Breast epithelium (tissue), 4 donors: ENCODE results near the gene SLC6A8. TPM values are rescaled to one million over a fixed set of nuclear protein-coding genes. Genes with fewer than 3 reads are reported as not detected.

Experiments
- DNase-seq, 2 donors: peaks; one replicate each; pipeline ENCODE4 v3.0.0-alpha.2; 2019; ENCODE audit warnings: low spot score in 2 of 2
- H3K27ac ChIP-seq, 2 donors: fragments of 200-600 bp; sonication (generic) in 1 of 2; one replicate each; pipeline ENCODE4 v1.5.1; 2016 to 2019; ENCODE audit warnings: mild to moderate bottlenecking in 1 of 2
- H3K27me3 ChIP-seq, 2 donors: fragments of 200-600 bp; sonication (generic) in 1 of 2; one replicate each; pipeline versions ENCODE4 v1.5.1 to v1.6.0; 2017 to 2019; ENCODE audit warnings: control low read depth in 1 of 2, mild to moderate bottlenecking in 1 of 2
- H3K36me3 ChIP-seq: fragments of 200-600 bp; one replicate; pipeline ENCODE4 v1.5.1; 2019
- H3K4me1 ChIP-seq, 2 donors: fragments of 200-600 bp; sonication (generic); one replicate each; pipeline ENCODE4 v1.5.1; 2016 to 2019; ENCODE audit warnings: control low read depth in 1 of 2
- H3K4me3 ChIP-seq, 3 donors: fragments of 200-600 bp; sonication (generic); 1 replicate in 2 of 3; 2 replicates in 1 of 3; pipeline ENCODE4 v1.5.1; 2016 to 2019; ENCODE audit warnings: mild to moderate bottlenecking in 3 of 3, moderate library complexity in 2 of 3
- H3K9me3 ChIP-seq, 2 donors: fragments of 200-600 bp; sonication (generic) in 1 of 2; one replicate each; pipeline ENCODE4 v1.5.1; 2016 to 2019; ENCODE audit warnings: control low read depth in 1 of 2
- CTCF ChIP-seq, 3 donors: fragments of 450-650 bp; IDR thresholded peaks; one replicate each; pipeline ENCODE4 v1.5.1; 2016 to 2017; ENCODE audit warnings: antibody characterized with exemption in 3 of 3, mild to moderate bottlenecking in 3 of 3, moderate library complexity in 3 of 3
- POLR2A ChIP-seq: fragments of 450-650 bp; IDR thresholded peaks from one replicate; pipeline ENCODE4 v1.6.1; 2016; ENCODE audit warnings: antibody characterized with exemption, mild to moderate bottlenecking, moderate library complexity
- POLR2AphosphoS5 ChIP-seq, 3 donors: sonication (generic); formaldehyde crosslinking; IDR thresholded peaks; one replicate each; pipeline ENCODE4 v1.6.1; 2017; ENCODE audit warnings: antibody characterized with exemption in 3 of 3
- intact Hi-C: fragments of 100-400 bp; cut with DNase I; formaldehyde crosslinking; loops from one replicate; pipeline ENCODE4 v1.15.1; 2023; ENCODE audit warnings: low total_unique reads
- total RNA-seq, 3 donors: library from RNA; depleted of rRNA; stranded (reverse); fragments of >200 nt; gene quantifications; one replicate each; pipeline ENCODE4 v1.1.0, GENCODE V29; 2016

Gene SLC6A8
- total RNA-seq = 10 to 100 TPM in 2 of 3 donors, 1 to 10 TPM in 1; 7.6 to 40.8 (median 18.4) TPM

- TF ChIP-seq POLR2AphosphoS5 (IDR thresholded peaks at IDR 0.05) (no peak), CTCF (IDR thresholded peaks at IDR 0.05) (no peak), POLR2A (no peak)
Observed at GRCh38 chrX:153687121-153688039, at the start of gene SLC6A8. SLC6A8 (plus strand) TSS chrX:153687926; CDS start chrX:153688575, 649 bp downstream.

GRCh38 chrX:153638041-153638371 is 49.7 kb upstream of the SLC6A8 start:
- intact Hi-C loops = no loop called here
- H3K4me3 ChIP-seq = no peak overlapping the region
- H3K27ac ChIP-seq = no peak overlapping the region
- no peak for DNase-seq
- no peaks in the 10 kb centered on the region for H3K36me3 ChIP-seq
- H3K27me3 ChIP-seq = peaks cover 0 to 99% of the 10 kb centered on the region in 2 donors
- H3K4me1 ChIP-seq = no peaks in the 10 kb centered on the region
- TF ChIP-seq POLR2A = no peak
- TF ChIP-seq POLR2AphosphoS5 (IDR thresholded peaks at IDR 0.05) = no peak
- no peak for TF ChIP-seq CTCF (IDR thresholded peaks at IDR 0.05)
- no peaks in the 10 kb centered on the region for H3K9me3 ChIP-seq

More at GRCh38 chrX:153687121-153688039, at the start of gene SLC6A8:
- peaks cover 4 to 35% of the 10 kb centered on the region in 2 donors for H3K27me3 ChIP-seq
- intact Hi-C loops = no loop called here
- peak within 1 kb of the TSS; percentile 31 to 69 (median 52) for H3K4me3 ChIP-seq
- no peaks in the 10 kb centered on the region for H3K4me1 ChIP-seq
- peaks cover 0 to 5% of the 10 kb centered on the region in 2 donors for H3K9me3 ChIP-seq
- peak; percentile 58 to 72 for DNase-seq
- H3K36me3 ChIP-seq = no peaks in the 10 kb centered on the region
- peak within 1 kb of the TSS; percentile 42 to 58 for H3K27ac ChIP-seq

GRCh38 chrX:153638436-153639176 is 49.1 kb upstream of the SLC6A8 start:
- intact Hi-C loops = no loop called here

GRCh38 chrX:153639177-153640044 is 48.3 kb upstream of the SLC6A8 start:
- no peak for DNase-seq
- intact Hi-C loops = no loop called here
- TF ChIP-seq POLR2AphosphoS5 (IDR thresholded peaks at IDR 0.05) (no peak), POLR2A (no peak)

More at GRCh38 chrX:153638436-153639176, 49.1 kb upstream of the SLC6A8 start:
- no peak for DNase-seq
- H3K4me3 ChIP-seq = no peak overlapping the region
- H3K36me3 ChIP-seq = no peaks in the 10 kb centered on the region
- no peaks in the 10 kb centered on the region for H3K4me1 ChIP-seq
- no peak overlapping the region for H3K27ac ChIP-seq
- no peak for TF ChIP-seq CTCF (IDR thresholded peaks at IDR 0.05)
- TF ChIP-seq POLR2AphosphoS5 (IDR thresholded peaks at IDR 0.05) = no peak
- no peak for TF ChIP-seq POLR2A
- peaks cover 0 to 99% of the 10 kb centered on the region in 2 donors for H3K27me3 ChIP-seq
- H3K9me3 ChIP-seq = no peaks in the 10 kb centered on the region

More at GRCh38 chrX:153639177-153640044, 48.3 kb upstream of the SLC6A8 start:
- Histone ChIP-seq H3K9me3 (no peaks in the 10 kb centered on the region), H3K27ac (no peak overlapping the region), H3K27me3 (peaks cover 0 to 95% of the 10 kb centered on the region in 2 donors), H3K4me3 (no peak overlapping the region), H3K4me1 (no peaks in the 10 kb centered on the region), H3K36me3 (no peaks in the 10 kb centered on the region)
